Prostate gland (tissue), 2 donors: ENCODE measurements around the gene TASP1. TPM values are rescaled to one million over a fixed set of nuclear protein-coding genes. Genes with fewer than 3 reads are reported as not detected.

ENCODE experiments used
- DNase-seq: peaks from one replicate; pipeline ENCODE4 v3.0.0-alpha.2; 2019; ENCODE audit warnings: low spot score
- H3K27ac ChIP-seq, 2 donors: fragments of 200-600 bp; sonication (generic); 2 replicates each; pipeline ENCODE4 v1.5.1; 2017 to 2019
- H3K27me3 ChIP-seq: fragments of 200-600 bp; sonication (generic); replicated peaks from 2 replicates; pipeline ENCODE4 v1.5.1; 2019; ENCODE audit not compliant: insufficient read depth
- H3K36me3 ChIP-seq, 2 donors: fragments of 200-600 bp; sonication (generic); 1 replicate in 1 of 2; 2 replicates in 1 of 2; pipeline versions ENCODE4 v1.5.1 to v1.8.1; 2017 to 2019
- H3K4me1 ChIP-seq: fragments of 200-600 bp; sonication (generic); replicated peaks from 2 replicates; pipeline ENCODE4 v1.5.1; 2019
- H3K4me3 ChIP-seq, 2 donors: fragments of 200-600 bp; sonication (generic); 2 replicates each; pipeline ENCODE4 v1.5.1; 2017 to 2019
- H3K9me3 ChIP-seq: fragments of 200-600 bp; sonication (generic); 2 replicates; pipeline ENCODE4 v1.5.1; 2017
- CTCF ChIP-seq, 4 experiments: fragments of 200-600 bp in 2 of 4; fragments of 450-650 bp in 2 of 4; sonication (generic) in 2 of 4; IDR thresholded peaks; 1 replicate in 3 of 4; 2 replicates in 1 of 4; pipeline ENCODE4 v1.5.1; 2016 to 2019; ENCODE audit warnings: antibody characterized with exemption in 4 of 4, mild to moderate bottlenecking in 2 of 4, moderate library complexity in 2 of 4
- POLR2A ChIP-seq: fragments of 450-650 bp; IDR thresholded peaks from one replicate; pipeline ENCODE4 v1.6.1; 2016; ENCODE audit warnings: antibody characterized with exemption, mild to moderate bottlenecking
- POLR2AphosphoS5 ChIP-seq: sonication (generic); formaldehyde crosslinking; IDR thresholded peaks from one replicate; pipeline ENCODE4 v1.6.1; 2017; ENCODE audit warnings: antibody characterized with exemption
- WGBS: methylation state at CpG from one replicate; pipeline ENCODE4 v1.1.5; 2018; 5-methylcytosine and 5-hydroxymethylcytosine counted together
- intact Hi-C: fragments of 100-400 bp; cut with DNase I; formaldehyde crosslinking; loops from one replicate; pipeline ENCODE4 v1.14.2; 2022
- total RNA-seq, 2 donors: library from RNA; depleted of rRNA; stranded (reverse); fragments of >200 nt; gene quantifications; one replicate each; pipeline ENCODE4 v1.1.0, GENCODE V29; 2016

The TASP1 gene
- total RNA-seq, 2 donors from 2014 or later = 9.3 to 14.2 TPM

GRCh38 chr20:13348311-13349234 lies 290.2 kb downstream of the TASP1 start:
- intact Hi-C loops = no loop called here
- Histone ChIP-seq H3K27ac (no peak overlapping the region), H3K4me1 (no peaks in the 10 kb centered on the region), H3K9me3 (no peaks in the 10 kb centered on the region), H3K4me3 (no peak overlapping the region), H3K36me3 (no peaks in the 10 kb centered on the region), H3K27me3 (no peaks in the 10 kb centered on the region)
- TF ChIP-seq POLR2AphosphoS5 (no peak), POLR2A (no peak), CTCF (IDR thresholded peaks at IDR 0.05) (no peak)
- 75% methylated on average over 9 of the region's 9 CpGs for WGBS
- DNase-seq = no peak

- WGBS = 80% methylated on average over 9 of the region's 9 CpGs
- Histone ChIP-seq H3K9me3 (no peaks in the 10 kb centered on the region), H3K27me3 (no peaks in the 10 kb centered on the region), H3K4me1 (no peaks in the 10 kb centered on the region), H3K36me3 (no peaks in the 10 kb centered on the region), H3K4me3 (no peak overlapping the region), H3K27ac (no peak overlapping the region)
- intact Hi-C loops = no loop called here
- DNase-seq = no peak
- TF ChIP-seq POLR2A (no peak), CTCF (IDR thresholded peaks at IDR 0.05) (no peak), POLR2AphosphoS5 (no peak)
Observed at GRCh38 chr20:13344671-13345070, 294.1 kb downstream of the TASP1 start.

DNA sequence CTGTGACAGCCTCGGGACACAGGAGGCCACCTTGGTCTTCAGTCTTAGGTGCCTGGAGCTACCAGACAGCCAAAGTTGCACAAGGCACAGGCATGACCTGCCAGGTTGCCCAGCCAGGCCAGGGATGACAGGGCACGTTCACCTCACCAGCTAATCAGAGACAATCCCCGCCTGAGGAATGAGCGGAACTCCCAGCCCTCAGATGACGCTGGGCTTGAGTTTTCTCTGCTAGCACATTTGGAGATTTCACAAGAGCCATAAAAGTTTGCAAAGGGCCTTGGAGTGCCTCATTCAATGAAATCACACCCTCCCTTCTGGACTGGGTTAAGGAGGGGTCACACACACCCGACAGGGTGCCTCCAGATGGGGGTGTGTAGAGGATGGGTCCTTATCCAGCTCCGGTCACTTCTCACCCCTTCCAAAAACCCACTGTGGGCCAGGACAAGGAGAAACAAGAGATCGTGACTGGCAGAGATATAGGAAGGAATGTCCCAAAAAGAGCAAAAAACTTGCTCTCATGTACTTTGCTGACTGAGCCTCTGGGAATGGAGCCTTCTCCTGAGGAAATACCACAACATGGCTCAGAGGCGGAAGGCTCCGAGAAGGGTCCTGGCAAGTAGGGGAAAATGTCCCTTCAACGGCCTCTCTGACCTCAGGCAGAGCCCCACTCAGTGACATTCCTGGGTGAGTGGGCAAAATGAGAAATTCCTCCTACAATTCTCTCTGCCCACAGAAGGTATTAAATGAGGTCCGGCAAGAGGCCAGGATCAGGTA lies 296.1 kb downstream of the TASP1 start:
- intact Hi-C loops = no loop called here
- H3K36me3 ChIP-seq = no peaks in the 10 kb centered on the region
- no peak overlapping the region for H3K27ac ChIP-seq
- H3K27me3 ChIP-seq = no peaks in the 10 kb centered on the region
- H3K4me1 ChIP-seq = no peaks in the 10 kb centered on the region
- no peak for DNase-seq
- WGBS = 78% methylated on average over 12 of the region's 12 CpGs
- TF ChIP-seq POLR2A (no peak), CTCF (IDR thresholded peaks at IDR 0.05) (no peak), POLR2AphosphoS5 (no peak)
- H3K4me3 ChIP-seq = no peak overlapping the region
- no peaks in the 10 kb centered on the region for H3K9me3 ChIP-seq

GRCh38 chr20:13341737-13342393 lies 296.9 kb downstream of the TASP1 start:
- Histone ChIP-seq H3K4me1 (no peaks in the 10 kb centered on the region), H3K27me3 (no peaks in the 10 kb centered on the region), H3K36me3 (no peaks in the 10 kb centered on the region), H3K4me3 (no peak overlapping the region), H3K9me3 (no peaks in the 10 kb centered on the region), H3K27ac (no peak overlapping the region)
- DNase-seq = no peak
- intact Hi-C loops = no loop called here
- 82% methylated on average over 9 of the region's 9 CpGs for WGBS
- TF ChIP-seq CTCF (IDR thresholded peaks at IDR 0.05) = no peak
- TF ChIP-seq POLR2A = no peak
- TF ChIP-seq POLR2AphosphoS5 = no peak
